ENCODE results near the gene RASGRF1. TPM values are rescaled to one million over a fixed set of nuclear protein-coding genes. Genes with fewer than 3 reads are reported as not detected.

The RASGRF1 gene
- total and polyA plus RNA-seq, 2 experiments from 2014 or later, result 0.05 to 0.24 TPM

DNA sequence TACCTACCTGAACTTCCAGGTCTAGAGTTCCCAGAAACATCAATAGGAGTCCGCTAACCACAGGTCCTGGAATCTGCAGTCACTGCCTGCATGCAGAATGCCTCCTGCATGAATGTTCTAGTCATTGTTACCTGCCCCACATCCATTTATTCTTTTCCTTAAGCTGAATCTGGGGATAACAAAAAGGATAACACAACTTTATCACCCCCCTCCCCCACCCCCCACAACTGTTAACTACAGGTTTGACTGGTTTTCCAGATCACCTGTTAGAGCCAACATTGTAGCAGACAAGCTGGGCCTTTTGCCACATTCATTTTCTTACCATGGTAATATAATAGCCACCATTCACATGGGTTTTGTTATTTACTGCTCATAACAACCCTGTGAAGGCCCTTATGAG, 141.1 kb downstream of the RASGRF1 start:
- Histone ChIP-seq H3K27me3 (ENCODE audit: insufficient read depth) (peaks cover 3% of the 10 kb centered on the region), H2AFZ (no peak overlapping the region), H3K79me2 (replicated peaks; ENCODE audit: insufficient read depth) (no peaks in the 10 kb centered on the region), H3K36me3 (ENCODE audit: insufficient read depth) (no peaks in the 10 kb centered on the region), H3F3A (replicated peaks; ENCODE audit: low read depth) (no peaks in the 10 kb centered on the region), H3K27ac (ENCODE audit: low read depth) (no peak overlapping the region), H4K20me1 (replicated peaks; ENCODE audit: insufficient read depth) (no peaks in the 10 kb centered on the region), H3K4me3 (no peak overlapping the region), H3K4me2 (no peak overlapping the region), H3K4me1 (ENCODE audit: insufficient read depth) (no peaks in the 10 kb centered on the region), H3K9me2 (ENCODE audit: insufficient read depth) (no peaks in the 10 kb centered on the region)
- no peaks in the 10 kb centered on the region for H3K9me3 Mint-ChIP-seq
- TF ChIP-seq JUNB (IDR thresholded peaks at IDR 0.05; ENCODE audit: unreplicated experiment), result no peak
- TF ChIP-seq CREB1 (CRISPR knock-in tag; IDR thresholded peaks at IDR 0.05; ENCODE audit: low read depth), result no peak
- no peak for TF ChIP-seq EZH2phosphoT487 (IDR thresholded peaks at IDR 0.05; ENCODE audit: unreplicated experiment)
- no peak for TF ChIP-seq ETS1 (IDR thresholded peaks at IDR 0.05)
- no peak for TF ChIP-seq ZNF331 (CRISPR knock-in tag; IDR thresholded peaks at IDR 0.05; ENCODE audit: low read depth)
- TF ChIP-seq CTCF (conservative IDR thresholded peaks at IDR 0.05; ENCODE audit: low read depth in 2 of 2), result no peak
- TF ChIP-seq, protein P1, sequence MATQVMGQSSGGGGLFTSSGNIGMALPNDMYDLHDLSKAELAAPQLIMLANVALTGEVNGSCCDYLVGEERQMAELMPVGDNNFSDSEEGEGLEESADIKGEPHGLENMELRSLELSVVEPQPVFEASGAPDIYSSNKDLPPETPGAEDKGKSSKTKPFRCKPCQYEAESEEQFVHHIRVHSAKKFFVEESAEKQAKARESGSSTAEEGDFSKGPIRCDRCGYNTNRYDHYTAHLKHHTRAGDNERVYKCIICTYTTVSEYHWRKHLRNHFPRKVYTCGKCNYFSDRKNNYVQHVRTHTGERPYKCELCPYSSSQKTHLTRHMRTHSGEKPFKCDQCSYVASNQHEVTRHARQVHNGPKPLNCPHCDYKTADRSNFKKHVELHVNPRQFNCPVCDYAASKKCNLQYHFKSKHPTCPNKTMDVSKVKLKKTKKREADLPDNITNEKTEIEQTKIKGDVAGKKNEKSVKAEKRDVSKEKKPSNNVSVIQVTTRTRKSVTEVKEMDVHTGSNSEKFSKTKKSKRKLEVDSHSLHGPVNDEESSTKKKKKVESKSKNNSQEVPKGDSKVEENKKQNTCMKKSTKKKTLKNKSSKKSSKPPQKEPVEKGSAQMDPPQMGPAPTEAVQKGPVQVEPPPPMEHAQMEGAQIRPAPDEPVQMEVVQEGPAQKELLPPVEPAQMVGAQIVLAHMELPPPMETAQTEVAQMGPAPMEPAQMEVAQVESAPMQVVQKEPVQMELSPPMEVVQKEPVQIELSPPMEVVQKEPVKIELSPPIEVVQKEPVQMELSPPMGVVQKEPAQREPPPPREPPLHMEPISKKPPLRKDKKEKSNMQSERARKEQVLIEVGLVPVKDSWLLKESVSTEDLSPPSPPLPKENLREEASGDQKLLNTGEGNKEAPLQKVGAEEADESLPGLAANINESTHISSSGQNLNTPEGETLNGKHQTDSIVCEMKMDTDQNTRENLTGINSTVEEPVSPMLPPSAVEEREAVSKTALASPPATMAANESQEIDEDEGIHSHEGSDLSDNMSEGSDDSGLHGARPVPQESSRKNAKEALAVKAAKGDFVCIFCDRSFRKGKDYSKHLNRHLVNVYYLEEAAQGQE (IDR thresholded peaks at IDR 0.05; ENCODE audit: unreplicated experiment), result no peak
- TF ChIP-seq NANOG (IDR thresholded peaks at IDR 0.05; ENCODE audit: borderline replicate concordance), result no peak
- TF ChIP-seq STAT1 (IDR thresholded peaks at IDR 0.05; ENCODE audit: unreplicated experiment), result no peak
- TF ChIP-seq EZH2 (IDR thresholded peaks at IDR 0.05; ENCODE audit: low read depth, unreplicated experiment), result no peak
- TF ChIP-seq ZNF462 (CRISPR knock-in tag; IDR thresholded peaks at IDR 0.05), result no peak
- no peak for TF ChIP-seq POLR2AphosphoS5 (IDR thresholded peaks at IDR 0.05; ENCODE audit: low read depth)
- no peak for TF ChIP-seq ZNF114 (CRISPR knock-in tag; IDR thresholded peaks at IDR 0.05)
- H3K27ac Mint-ChIP-seq, result no peak overlapping the region
- DNase-seq (ENCODE audit: low spot score) (no peak), ATAC-seq (no peak)
- no peaks in the 10 kb centered on the region for H3K36me3 Mint-ChIP-seq (ENCODE audit: low read depth)
- H3K27me3 Mint-ChIP-seq (ENCODE audit: insufficient read depth, low read depth, poor library complexity), result peaks cover 13% of the 10 kb centered on the region
- H3K4me3 Mint-ChIP-seq, result no peak overlapping the region
- peaks cover 18% of the 10 kb centered on the region for H3K4me1 Mint-ChIP-seq

Measured in GM23338 (cell line).